Sigmoid colon (tissue), 4 donors: ENCODE results near the gene MKRN2OS.

Source experiments
- POLR2A ChIP-seq, 2 donors: fragments of 450-650 bp; IDR thresholded peaks; one replicate each; pipeline ENCODE4 v1.6.1; 2016; ENCODE audit warnings: antibody characterized with exemption in 2 of 2, mild to moderate bottlenecking in 2 of 2, moderate library complexity in 2 of 2
- POLR2AphosphoS5 ChIP-seq, 4 donors: sonication (generic); formaldehyde crosslinking; IDR thresholded peaks; one replicate each; pipeline ENCODE4 v1.6.1; 2017; ENCODE audit warnings: antibody characterized with exemption in 4 of 4
- TF ChIP-seq, protein P1 (sequence below), 4 experiments: fragments of 450-650 bp in 3 of 4; fragments of 200-600 bp in 1 of 4; IDR thresholded peaks; one replicate each; pipeline ENCODE4 v1.5.1; 2016 to 2019; ENCODE audit warnings: antibody characterized with exemption in 4 of 4, mild to moderate bottlenecking in 3 of 4, moderate library complexity in 2 of 4

DNA sequence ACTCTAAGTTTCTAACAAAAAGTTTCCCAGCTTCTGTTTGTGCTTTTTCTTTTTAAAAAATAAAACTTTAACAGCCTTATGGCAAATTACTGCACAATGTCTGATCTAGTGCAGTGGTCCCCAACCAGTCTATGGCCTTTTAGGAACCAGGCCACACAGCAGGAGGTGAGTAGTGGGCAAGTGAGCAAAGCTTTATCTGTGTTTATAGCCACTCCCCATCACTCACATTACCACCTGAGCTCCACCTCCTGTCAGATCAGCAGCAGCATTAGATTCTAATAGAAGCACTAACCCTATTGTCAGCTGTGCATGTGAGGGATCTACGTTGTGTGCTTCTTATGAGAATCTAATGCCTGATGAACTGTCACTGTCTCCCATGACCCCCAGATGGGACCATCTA lies 17.2 kb upstream of the MKRN2OS start:
- TF ChIP-seq, protein P1, sequence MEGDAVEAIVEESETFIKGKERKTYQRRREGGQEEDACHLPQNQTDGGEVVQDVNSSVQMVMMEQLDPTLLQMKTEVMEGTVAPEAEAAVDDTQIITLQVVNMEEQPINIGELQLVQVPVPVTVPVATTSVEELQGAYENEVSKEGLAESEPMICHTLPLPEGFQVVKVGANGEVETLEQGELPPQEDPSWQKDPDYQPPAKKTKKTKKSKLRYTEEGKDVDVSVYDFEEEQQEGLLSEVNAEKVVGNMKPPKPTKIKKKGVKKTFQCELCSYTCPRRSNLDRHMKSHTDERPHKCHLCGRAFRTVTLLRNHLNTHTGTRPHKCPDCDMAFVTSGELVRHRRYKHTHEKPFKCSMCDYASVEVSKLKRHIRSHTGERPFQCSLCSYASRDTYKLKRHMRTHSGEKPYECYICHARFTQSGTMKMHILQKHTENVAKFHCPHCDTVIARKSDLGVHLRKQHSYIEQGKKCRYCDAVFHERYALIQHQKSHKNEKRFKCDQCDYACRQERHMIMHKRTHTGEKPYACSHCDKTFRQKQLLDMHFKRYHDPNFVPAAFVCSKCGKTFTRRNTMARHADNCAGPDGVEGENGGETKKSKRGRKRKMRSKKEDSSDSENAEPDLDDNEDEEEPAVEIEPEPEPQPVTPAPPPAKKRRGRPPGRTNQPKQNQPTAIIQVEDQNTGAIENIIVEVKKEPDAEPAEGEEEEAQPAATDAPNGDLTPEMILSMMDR (IDR thresholded peaks at IDR 0.05), result no peak
- TF ChIP-seq POLR2AphosphoS5 (IDR thresholded peaks at IDR 0.05) (no peak), POLR2A (IDR thresholded peaks at IDR 0.05) (no peak)
